T-cell (primary cell): Measurements from ENCODE around the gene MGA. TPM values are rescaled to one million over a fixed set of nuclear protein-coding genes. Genes with fewer than 3 reads are reported as not detected.

Experiments
- ATAC-seq, 4 experiments: fragments of 200-7000 bp in 3 of 4; fragments of 150-1000 bp in 1 of 4; cut with Tn5 transposase; replicated peaks in 1 of 4; 1 replicate in 3 of 4; 2 replicates in 1 of 4; pipeline ENCODE4 v1.10.0; 2021; ENCODE audit warnings: moderate library complexity in 3 of 4, mild to moderate bottlenecking in 2 of 4, moderate number of reproducible peaks in 1 of 4
- CTCF ChIA-PET, 2 donors: fragments of 300-600 bp; sonication (Branson Sonifier 250); formaldehyde crosslinking; loops; one replicate each; lab custom pipeline; 2022; ENCODE audit warnings: antibody characterized with exemption in 2 of 2; lab: Charles Lee
- POLR2A ChIA-PET, 2 donors: fragments of 300-600 bp; sonication (Branson Sonifier 250); formaldehyde crosslinking; loops; one replicate each; lab custom pipeline; 2022; ENCODE audit warnings: antibody characterized with exemption in 2 of 2; lab: Charles Lee
- DNase-seq, 35 experiments: peaks; one replicate each; pipeline versions ENCODE4 v3.0.0 to v3.0.0-alpha.2; 2013 to 2023
- H3K27ac ChIP-seq: one replicate; pipeline ENCODE4 v1.5.1; 2013; ENCODE audit warnings: low read length
- H3K27me3 ChIP-seq, 2 experiments: replicated peaks in 1 of 2; 1 replicate in 1 of 2; 2 replicates in 1 of 2; pipeline versions ENCODE4 v1.6.1 to v1.7.0; 2013; ENCODE audit warnings: low read length in 1 of 2, mixed read lengths in 1 of 2; ENCODE audit not compliant: control insufficient read depth in 2 of 2, insufficient read depth in 2 of 2; ENCODE audit errors: extremely low read depth in 1 of 2
- H3K36me3 ChIP-seq, 2 donors: 1 replicate in 1 of 2; 2 replicates in 1 of 2; pipeline versions ENCODE4 v1.6.1 to v1.7.0; 2013; ENCODE audit warnings: low read length in 1 of 2; ENCODE audit not compliant: control insufficient read depth in 2 of 2, insufficient read depth in 1 of 2; ENCODE audit errors: extremely low read depth in 1 of 2
- H3K4me1 ChIP-seq, 2 experiments: 1 replicate in 1 of 2; 2 replicates in 1 of 2; pipeline versions ENCODE4 v1.6.1 to v1.7.0; 2013; ENCODE audit warnings: low read length in 2 of 2, mixed read lengths in 1 of 2; ENCODE audit not compliant: insufficient read depth in 2 of 2, control insufficient read depth in 1 of 2; ENCODE audit errors: extremely low read depth in 1 of 2
- H3K4me3 ChIP-seq, 2 donors: 1 replicate in 1 of 2; 2 replicates in 1 of 2; pipeline versions ENCODE4 v1.5.1 to v1.7.0; 2013; ENCODE audit warnings: mild to moderate bottlenecking in 2 of 2, low read length in 1 of 2, moderate library complexity in 1 of 2; ENCODE audit not compliant: control insufficient read depth in 1 of 2; ENCODE audit errors: extremely low read depth in 1 of 2
- H3K9me3 ChIP-seq: 2 replicates; pipeline ENCODE4 v1.7.0; 2013
- H3K27ac Mint-ChIP-seq, 2 donors: one replicate each; pipeline ENCODE4 v1.8.0; 2020 to 2021; ENCODE audit warnings: mild to moderate bottlenecking in 2 of 2, mixed read lengths in 2 of 2
- H3K27me3 Mint-ChIP-seq, 2 donors: one replicate each; pipeline ENCODE4 v1.8.0; 2021 to 2022; ENCODE audit warnings: mixed read lengths in 2 of 2
- H3K36me3 Mint-ChIP-seq: one replicate; pipeline ENCODE4 v1.8.0; 2021; ENCODE audit warnings: mixed read lengths
- H3K4me1 Mint-ChIP-seq, 3 donors: one replicate each; pipeline ENCODE4 v1.8.0; 2020 to 2022; ENCODE audit warnings: mixed read lengths in 3 of 3, mild to moderate bottlenecking in 1 of 3
- H3K4me3 Mint-ChIP-seq, 3 donors: one replicate each; pipeline ENCODE4 v1.8.0; 2020 to 2022; ENCODE audit warnings: mild to moderate bottlenecking in 3 of 3, mixed read lengths in 3 of 3, moderate library complexity in 3 of 3
- H3K9me3 Mint-ChIP-seq, 3 donors: one replicate each; pipeline ENCODE4 v1.8.0; 2020 to 2022; ENCODE audit warnings: mixed read lengths in 3 of 3
- WGBS: methylation state at CpG from one replicate; pipeline ENCODE4 v1.1.5; 2013; ENCODE audit warnings: missing lambda C conversion rate; ENCODE audit not compliant: insufficient coverage; 5-methylcytosine and 5-hydroxymethylcytosine counted together
- total RNA-seq, 35 experiments: library from RNA in 6 of 35; stranded (reverse) in 6 of 35; fragments of 120-200 nt in 1 of 35; gene quantifications; one replicate each; pipeline versions ENCODE4 v1.2.1 to v1.2.4 and lab custom pipeline; 2013 to 2026

MGA gene
- total RNA-seq, 5 donors from 2014 or later (not counting 1 experiment from before 2014, with no cell fraction given), result 49.7 to 58.7 (median 54.7) TPM

DNA sequence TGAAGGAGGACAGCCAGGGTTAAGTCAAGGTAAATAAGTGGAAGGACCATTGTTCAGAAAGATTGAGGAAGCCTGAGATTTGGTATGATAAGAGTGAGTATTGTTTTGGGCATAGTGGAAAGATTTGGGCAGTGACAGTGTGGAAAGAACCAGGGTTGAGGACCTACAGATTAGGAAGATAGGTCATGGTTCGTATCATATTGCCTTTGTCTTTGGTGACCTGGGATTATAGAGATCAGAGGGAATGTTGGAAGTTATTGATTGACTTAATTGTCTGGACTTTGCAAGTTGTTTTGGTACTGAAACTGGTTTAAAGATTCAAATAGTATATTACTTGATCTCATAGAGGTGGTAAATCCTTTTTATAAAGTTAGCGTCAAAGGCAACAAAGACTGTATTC is 23.1 kb upstream of the MGA start:
- DNase-seq (no peak), ATAC-seq (no peak)
- Mint-ChIP-seq H3K36me3 (peaks cover 3% of the 10 kb centered on the region), H3K27ac (no peak overlapping the region), H3K9me3 (no peaks in the 10 kb centered on the region), H3K4me3 (no peak overlapping the region), H3K4me1 (peaks cover 3 to 12% (median 9%) of the 10 kb centered on the region in 3 donors), H3K27me3 (no peaks in the 10 kb centered on the region)
- POLR2A ChIA-PET, result no interaction called here
- Histone ChIP-seq H3K4me1 (no peaks in the 10 kb centered on the region), H3K9me3 (no peaks in the 10 kb centered on the region), H3K27ac (no peak overlapping the region), H3K4me3 (no peak overlapping the region), H3K27me3 (no peaks in the 10 kb centered on the region), H3K36me3 (no peaks in the 10 kb centered on the region)
- CTCF ChIA-PET, result no interaction called here
- 83% methylated on average over 2 of the region's 2 CpGs for WGBS

DNA sequence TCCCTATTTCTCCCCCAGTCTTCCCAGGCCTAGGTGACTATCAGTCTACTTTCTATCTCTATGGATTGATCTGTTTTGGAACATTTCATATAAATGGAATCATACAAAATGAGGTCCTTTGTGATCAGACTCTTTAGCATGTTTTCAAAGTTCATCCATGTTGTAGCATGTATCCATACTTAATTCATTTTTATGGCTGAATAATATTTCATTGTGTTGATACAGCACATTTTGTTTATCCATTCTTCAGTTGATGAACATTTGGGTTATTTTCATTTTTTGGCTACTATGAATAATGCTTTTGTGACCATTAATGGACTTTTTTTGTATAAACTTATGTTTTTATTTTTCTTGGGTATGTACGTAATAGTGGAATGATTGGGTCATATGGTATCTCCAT is 19.2 kb upstream of the MGA start:
- peaks cover 3% of the 10 kb centered on the region for H3K36me3 Mint-ChIP-seq
- no CpG with 5 or more reads among the region's 1 CpG for WGBS
- DNase-seq (no peak), ATAC-seq (no peak)
- no peaks in the 10 kb centered on the region for H3K27me3 Mint-ChIP-seq
- CTCF ChIA-PET, result no interaction called here
- H3K27ac Mint-ChIP-seq, result no peak overlapping the region
- Histone ChIP-seq H3K27me3 (no peaks in the 10 kb centered on the region), H3K36me3 (no peaks in the 10 kb centered on the region), H3K4me3 (no peak overlapping the region), H3K27ac (no peak overlapping the region), H3K9me3 (no peaks in the 10 kb centered on the region), H3K4me1 (no peaks in the 10 kb centered on the region)
- no peaks in the 10 kb centered on the region for H3K4me1 Mint-ChIP-seq
- POLR2A ChIA-PET, result no interaction called here
- no peak overlapping the region for H3K4me3 Mint-ChIP-seq
- no peaks in the 10 kb centered on the region for H3K9me3 Mint-ChIP-seq

DNA sequence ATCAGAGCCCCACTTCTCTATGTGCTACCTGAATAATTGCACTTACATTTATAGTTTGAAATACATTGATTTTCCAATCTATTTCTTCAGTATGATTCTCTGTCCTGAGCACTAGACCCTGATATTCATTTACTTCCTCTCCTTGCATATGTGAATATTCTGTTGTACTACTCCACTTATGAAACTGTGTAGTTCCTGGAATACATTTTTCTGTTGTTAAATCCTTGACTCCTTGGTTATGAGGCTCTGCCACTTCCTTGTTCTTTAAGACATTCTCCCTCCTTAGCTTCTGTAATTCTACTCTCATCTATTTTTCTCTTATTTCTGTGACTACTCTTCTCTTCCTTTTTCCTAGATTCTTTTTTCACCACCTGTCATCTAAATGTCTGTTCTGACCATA is 12.9 kb upstream of the MGA start:
- Histone ChIP-seq H3K27me3 (no peaks in the 10 kb centered on the region), H3K4me1 (no peaks in the 10 kb centered on the region), H3K27ac (no peak overlapping the region), H3K36me3 (no peaks in the 10 kb centered on the region), H3K9me3 (no peaks in the 10 kb centered on the region), H3K4me3 (no peak overlapping the region)
- no peaks in the 10 kb centered on the region for H3K27me3 Mint-ChIP-seq
- H3K4me3 Mint-ChIP-seq, result no peak overlapping the region
- DNase-seq (no peak), ATAC-seq (no peak)
- peaks cover 4% of the 10 kb centered on the region for H3K36me3 Mint-ChIP-seq
- peaks cover 6 to 8% (median 7%) of the 10 kb centered on the region in 3 donors for H3K9me3 Mint-ChIP-seq
- no peak overlapping the region for H3K27ac Mint-ChIP-seq
- no peaks in the 10 kb centered on the region for H3K4me1 Mint-ChIP-seq
- ChIA-PET POLR2A (interaction anchor here in 1 of 2 donors (0.6 kb wide), 1 partner anchor 269 kb away, joined by 3 read pairs; no protein-coding TSS in a partner anchor), CTCF (interaction anchor here in 1 of 2 donors (0.6 kb wide), 1 partner anchor 441 kb away, joined by 5 read pairs; no protein-coding TSS in a partner anchor)

DNA sequence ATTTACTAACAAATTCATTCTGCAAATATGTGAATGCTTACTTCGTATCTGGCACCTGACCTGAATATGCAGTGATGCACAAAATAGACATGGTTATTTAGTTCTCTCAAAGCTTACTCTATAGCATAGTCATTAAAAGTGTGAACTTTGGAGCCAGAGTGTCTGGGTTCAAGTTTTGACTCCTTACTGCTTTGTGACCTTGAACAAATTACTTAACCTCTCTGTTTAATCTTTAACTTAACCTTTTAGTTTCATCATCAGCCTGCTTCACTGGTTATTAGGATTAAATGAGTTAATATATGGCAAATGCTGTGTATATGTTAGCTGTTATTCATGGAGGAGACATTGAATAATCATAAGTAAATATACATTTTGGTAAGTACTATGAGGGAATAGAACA is 12.1 kb upstream of the MGA start:
- peaks cover 6 to 8% (median 7%) of the 10 kb centered on the region in 3 donors for H3K9me3 Mint-ChIP-seq
- no peaks in the 10 kb centered on the region for H3K27me3 Mint-ChIP-seq
- no peak overlapping the region for H3K4me3 ChIP-seq
- H3K4me3 Mint-ChIP-seq, result no peak overlapping the region
- ATAC-seq (no peak), DNase-seq (no peak)
- CTCF ChIA-PET, result no interaction called here
- no peaks in the 10 kb centered on the region for H3K4me1 Mint-ChIP-seq
- POLR2A ChIA-PET, result no interaction called here
- WGBS, result no CpG with 5 or more reads among the region's 1 CpG
- no peaks in the 10 kb centered on the region for H3K4me1 ChIP-seq
- H3K9me3 ChIP-seq, result no peaks in the 10 kb centered on the region
- peaks cover 4% of the 10 kb centered on the region for H3K36me3 Mint-ChIP-seq
- H3K27me3 ChIP-seq, result no peaks in the 10 kb centered on the region
- no peak overlapping the region for H3K27ac Mint-ChIP-seq
- no peak overlapping the region for H3K27ac ChIP-seq
- H3K36me3 ChIP-seq, result no peaks in the 10 kb centered on the region

DNA sequence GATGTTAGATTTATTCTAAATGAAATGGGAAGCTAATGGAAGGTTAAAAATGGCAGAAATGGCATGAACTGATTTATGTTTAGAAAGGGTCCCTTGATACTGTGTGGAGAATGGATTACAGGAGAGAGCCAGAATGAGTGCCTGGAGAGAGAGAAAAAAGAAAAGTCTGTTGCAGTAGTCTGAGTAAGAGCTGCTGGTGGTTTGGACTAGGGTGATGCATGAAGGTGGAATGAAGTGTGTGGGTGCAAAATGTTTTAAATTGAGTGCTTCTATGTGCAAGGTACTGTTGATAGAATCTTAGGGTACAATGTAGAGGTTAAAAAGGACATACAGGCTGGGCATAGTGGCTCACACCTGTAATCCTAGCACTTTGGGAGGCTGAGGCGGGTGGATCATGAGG is 11.4 kb upstream of the MGA start:
- Histone ChIP-seq H3K27me3 (no peaks in the 10 kb centered on the region), H3K27ac (no peak overlapping the region), H3K4me1 (no peaks in the 10 kb centered on the region), H3K4me3 (no peak overlapping the region), H3K36me3 (no peaks in the 10 kb centered on the region), H3K9me3 (no peaks in the 10 kb centered on the region)
- POLR2A ChIA-PET, result no interaction called here
- Mint-ChIP-seq H3K27ac (no peak overlapping the region), H3K27me3 (no peaks in the 10 kb centered on the region), H3K4me3 (no peak overlapping the region), H3K9me3 (peaks cover 6 to 8% (median 7%) of the 10 kb centered on the region in 3 donors), H3K4me1 (peaks cover 0 to 1% (median 0%) of the 10 kb centered on the region in 3 donors), H3K36me3 (peaks cover 4% of the 10 kb centered on the region)
- WGBS, result 80% methylated on average over 1 of the region's 1 CpG
- no peak for DNase-seq
- CTCF ChIA-PET, result no interaction called here
- ATAC-seq, result no peak

DNA sequence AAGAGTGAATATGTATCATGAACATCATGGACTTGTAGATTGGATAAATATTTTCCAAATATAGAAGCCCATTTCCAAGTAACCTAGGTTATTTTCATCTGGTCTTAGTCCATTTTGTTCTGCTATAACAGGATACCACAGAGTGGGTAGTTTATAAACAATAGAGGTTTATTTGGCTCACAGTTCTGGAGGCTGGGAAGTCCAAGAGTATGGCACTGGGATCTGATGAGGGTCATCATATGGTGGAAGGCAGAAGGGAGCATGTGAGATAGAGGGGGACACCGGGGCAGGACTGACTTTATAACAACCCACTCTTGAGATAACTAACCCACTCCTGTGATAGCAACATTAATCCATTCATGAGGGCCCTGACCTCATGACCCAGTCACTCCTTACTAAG is 9.4 kb upstream of the MGA start:
- H3K27me3 Mint-ChIP-seq, result peaks cover 0 to under 1% of the 10 kb centered on the region in 2 donors
- ChIA-PET CTCF (no interaction called here), POLR2A (no interaction called here)
- H3K4me3 Mint-ChIP-seq, result no peak overlapping the region
- Histone ChIP-seq H3K27me3 (no peaks in the 10 kb centered on the region), H3K36me3 (no peaks in the 10 kb centered on the region), H3K27ac (no peak overlapping the region), H3K4me3 (no peak overlapping the region), H3K9me3 (no peaks in the 10 kb centered on the region), H3K4me1 (no peaks in the 10 kb centered on the region)
- peaks cover 6 to 8% (median 7%) of the 10 kb centered on the region in 3 donors for H3K9me3 Mint-ChIP-seq
- DNase-seq (no peak), ATAC-seq (no peak)
- peaks cover 4% of the 10 kb centered on the region for H3K36me3 Mint-ChIP-seq
- H3K4me1 Mint-ChIP-seq, result peaks cover 0 to 5% (median 0%) of the 10 kb centered on the region in 3 donors
- no CpG with 5 or more reads among the region's 1 CpG for WGBS
- H3K27ac Mint-ChIP-seq, result no peak overlapping the region

DNA sequence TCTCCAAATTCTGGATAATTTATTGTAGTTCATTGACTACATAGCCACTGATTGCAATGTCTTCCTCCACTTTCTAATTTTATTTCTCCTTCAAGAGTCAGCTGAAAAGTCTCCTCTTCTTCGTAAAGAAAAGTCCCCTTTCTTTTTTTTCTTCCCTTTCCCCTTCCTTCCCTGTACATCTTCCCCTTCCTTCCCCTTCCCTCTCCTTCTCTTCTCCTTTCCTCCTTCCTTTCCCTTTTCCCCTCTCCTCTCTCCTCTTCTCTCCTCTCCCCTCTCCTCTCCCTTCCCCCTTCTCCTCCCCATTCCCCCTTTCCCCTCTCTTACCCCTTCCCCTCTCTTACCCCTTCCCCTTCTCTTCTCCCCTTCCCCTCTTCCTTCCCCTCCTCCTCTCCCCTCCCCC is 8.8 kb upstream of the MGA start:
- ChIA-PET POLR2A (no interaction called here), CTCF (interaction anchor here in 1 of 2 donors (0.6 kb wide), 1 partner anchor 14 kb away, joined by 4 read pairs; no protein-coding TSS in a partner anchor)
- H3K36me3 ChIP-seq, result no peaks in the 10 kb centered on the region
- 86% methylated on average over 1 of the region's 1 CpG for WGBS
- Mint-ChIP-seq H3K27ac (no peak overlapping the region), H3K36me3 (peaks cover 4% of the 10 kb centered on the region), H3K27me3 (peaks cover 0 to 3% of the 10 kb centered on the region in 2 donors), H3K4me3 (no peak overlapping the region), H3K4me1 (peaks cover 0 to 5% (median 0%) of the 10 kb centered on the region in 3 donors), H3K9me3 (peaks cover 6 to 8% (median 7%) of the 10 kb centered on the region in 3 donors)
- no peaks in the 10 kb centered on the region for H3K9me3 ChIP-seq
- ATAC-seq, result no peak
- H3K27ac ChIP-seq, result no peak overlapping the region
- no peaks in the 10 kb centered on the region for H3K4me1 ChIP-seq
- no peaks in the 10 kb centered on the region for H3K27me3 ChIP-seq
- no peak for DNase-seq
- no peak overlapping the region for H3K4me3 ChIP-seq
